Measurements from ENCODE around the gene RSPH9.
"Not testable (repeated sequence)": the region's sequence is repeated elsewhere in the genome, so short reads cannot be mapped to it uniquely, and the experiment has no call there.

The RSPH9 gene

GRCh38 chr6:43629104-43629504, 15.7 kb upstream of the RSPH9 start, which contains the start of gene GTPBP2:
GTPBP2 (minus strand) TSS chr6:43629264; CDS start chr6:43629162, 102 bp downstream.
- Histone ChIP-seq H2BK5ac (ENCODE audit: low read depth, low read length, poor library complexity, severe bottlenecking) (peak within 1 kb of the TSS; percentile 92), H3K27me3 (ENCODE audit: control insufficient read depth in 1 of 2, insufficient read depth in 1 of 2, low read length in 2 of 2) (no peaks in the 10 kb centered on the region), H3K23ac (ENCODE audit: low read length in 2 of 2) (peak within 1 kb of the TSS in 1 of 2 experiments; percentile 54), H3K4me3 (ENCODE audit: insufficient read depth in 1 of 2, low read depth in 1 of 2, low read length in 2 of 2) (peak within 1 kb of the TSS; percentile 79 to 96), H3K9ac (ENCODE audit: low read length) (peak within 1 kb of the TSS; percentile 99), H3K4ac (ENCODE audit: low read depth in 1 of 2, low read length in 2 of 2) (peak within 1 kb of the TSS; percentile 97 to 100), H3K27ac (ENCODE audit: low read length, poor library complexity, severe bottlenecking) (peak within 1 kb of the TSS; percentile 96), H3K4me1 (ENCODE audit: control insufficient read depth, insufficient read depth, low read depth, low read length) (peaks cover 16% of the 10 kb centered on the region), H3K18ac (ENCODE audit: low read depth in 1 of 2, low read length in 2 of 2) (peak within 1 kb of the TSS; percentile 98 to 99), H2AK5ac (ENCODE audit: low read length, severe bottlenecking) (peak within 1 kb of the TSS; percentile 29), H4K91ac (ENCODE audit: low read length) (peak within 1 kb of the TSS; percentile 90), H3K4me2 (ENCODE audit: low read length, poor library complexity, severe bottlenecking) (peak within 1 kb of the TSS; percentile 91), H2BK120ac (ENCODE audit: low read depth, low read length) (peak within 1 kb of the TSS; percentile 88), H3K36me3 (ENCODE audit: control insufficient read depth in 1 of 2, insufficient read depth in 2 of 2, low read depth in 1 of 2, low read length in 2 of 2) (peaks cover 22 to 23% of the 10 kb centered on the region in 2 experiments), H3K9me3 (ENCODE audit: control insufficient read depth, low read length) (no peaks in the 10 kb centered on the region), H3K14ac (ENCODE audit: low read length in 2 of 2) (peak within 1 kb of the TSS in 1 of 2 experiments; percentile 97), H2AFZ (ENCODE audit: low read depth, low read length) (peak within 1 kb of the TSS; percentile 7), H2BK12ac (ENCODE audit: low read length in 2 of 2) (peak within 1 kb of the TSS; percentile 48 to 75), H3K79me1 (replicated peaks; ENCODE audit: low read length, poor library complexity, severe bottlenecking) (peaks cover 21% of the 10 kb centered on the region), H4K8ac (ENCODE audit: low read length) (peak within 1 kb of the TSS; percentile 87), H2BK15ac (ENCODE audit: low read depth, poor library complexity, severe bottlenecking) (peak within 1 kb of the TSS; percentile 89)
- peak; percentile 99 for DNase-seq
- WGBS = under 1% methylated on average over 26 of the region's 46 CpGs

- Histone ChIP-seq H2BK5ac (ENCODE audit: low read depth, low read length, poor library complexity, severe bottlenecking) (no peak overlapping the region), H2BK15ac (ENCODE audit: low read depth, poor library complexity, severe bottlenecking) (peak overlapping the region; percentile 89), H3K36me3 (ENCODE audit: control insufficient read depth in 1 of 2, insufficient read depth in 2 of 2, low read depth in 1 of 2, low read length in 2 of 2) (peaks cover 16 to 17% of the 10 kb centered on the region in 2 experiments), H3K79me1 (replicated peaks; ENCODE audit: low read length, poor library complexity, severe bottlenecking) (peaks cover 15% of the 10 kb centered on the region), H2BK12ac (ENCODE audit: low read length in 2 of 2) (peak overlapping the region; percentile 12 to 75), H3K14ac (ENCODE audit: low read length in 2 of 2) (peak overlapping the region in 1 of 2 experiments; percentile 97), H3K23ac (ENCODE audit: low read length in 2 of 2) (no peak overlapping the region), H4K8ac (ENCODE audit: low read length) (peak overlapping the region; percentile 87), H3K4me2 (ENCODE audit: low read length, poor library complexity, severe bottlenecking) (peak overlapping the region; percentile 91), H3K18ac (ENCODE audit: low read depth in 1 of 2, low read length in 2 of 2) (peak overlapping the region; percentile 96 to 99), H3K4me3 (ENCODE audit: insufficient read depth in 1 of 2, low read depth in 1 of 2, low read length in 2 of 2) (peak overlapping the region; percentile 65 to 87), H3K27ac (ENCODE audit: low read length, poor library complexity, severe bottlenecking) (peak overlapping the region; percentile 96), H3K4me1 (ENCODE audit: control insufficient read depth, insufficient read depth, low read depth, low read length) (peaks cover 16% of the 10 kb centered on the region), H3K27me3 (ENCODE audit: control insufficient read depth in 1 of 2, insufficient read depth in 1 of 2, low read length in 2 of 2) (no peaks in the 10 kb centered on the region), H3K9me3 (ENCODE audit: control insufficient read depth, low read length) (no peaks in the 10 kb centered on the region), H2AFZ (ENCODE audit: low read depth, low read length) (peak overlapping the region; percentile 7), H3K4ac (ENCODE audit: low read depth in 1 of 2, low read length in 2 of 2) (peak overlapping the region; percentile 97 to 100), H2AK5ac (ENCODE audit: low read length, severe bottlenecking) (peak overlapping the region; percentile 29), H2BK120ac (ENCODE audit: low read depth, low read length) (peak overlapping the region; percentile 74), H3K9ac (ENCODE audit: low read length) (peak overlapping the region; percentile 94), H4K91ac (ENCODE audit: low read length) (peak overlapping the region; percentile 85)
- peak; percentile 99 for DNase-seq
- under 1% methylated on average over 34 of the region's 41 CpGs for WGBS
Measured at GRCh38 chr6:43629505-43630300, 15.1 kb upstream of the RSPH9 start.

DNA sequence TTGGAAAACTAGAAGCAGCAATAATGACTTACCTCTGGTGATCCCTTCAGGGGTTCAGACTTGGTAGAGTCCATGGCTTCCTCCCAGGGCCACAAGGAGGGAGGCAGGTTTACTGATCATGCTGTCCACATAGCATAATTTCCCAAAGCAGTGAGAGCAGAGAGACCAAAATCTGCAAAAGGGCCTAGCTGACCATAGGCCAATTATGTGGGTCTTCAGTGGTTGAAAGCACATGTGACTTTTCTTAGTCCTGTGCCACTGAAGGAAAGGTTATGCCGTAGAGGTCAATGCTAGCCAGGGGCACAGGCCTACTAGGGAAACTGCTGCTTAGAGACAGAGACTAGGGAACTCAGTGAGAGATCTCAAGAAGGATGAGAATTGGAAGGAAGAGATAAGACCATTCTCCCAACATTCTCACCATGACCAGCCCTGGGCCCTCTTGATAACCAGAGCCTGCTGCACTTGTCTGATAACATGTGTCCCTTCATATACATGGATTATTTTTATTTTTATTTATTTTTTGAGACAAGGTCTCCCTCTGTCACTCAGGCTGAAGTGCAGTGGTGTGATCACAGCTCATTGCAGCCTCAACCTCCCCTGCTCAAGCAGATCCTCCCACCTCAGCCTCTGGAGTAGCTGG, 13.7 kb upstream of the RSPH9 start:
- peak overlapping the region; percentile 1 for H2AFZ ChIP-seq (ENCODE audit: low read depth, low read length)
- H3K27me3 ChIP-seq (ENCODE audit: control insufficient read depth in 1 of 2, insufficient read depth in 1 of 2, low read length in 2 of 2) = no peaks in the 10 kb centered on the region
- H3K23ac ChIP-seq (ENCODE audit: low read length in 2 of 2) = no peak overlapping the region
- peaks cover 2 to 3% of the 10 kb centered on the region in 2 experiments for H3K36me3 ChIP-seq (ENCODE audit: control insufficient read depth in 1 of 2, insufficient read depth in 2 of 2, low read depth in 1 of 2, low read length in 2 of 2)
- H3K79me1 ChIP-seq (replicated peaks; ENCODE audit: low read length, poor library complexity, severe bottlenecking) = peaks cover 3% of the 10 kb centered on the region
- H3K18ac ChIP-seq (ENCODE audit: low read depth in 1 of 2, low read length in 2 of 2) = peak overlapping the region in 1 of 2 experiments; percentile 64
- no peak overlapping the region for H2BK120ac ChIP-seq (ENCODE audit: low read depth, low read length)
- WGBS = 100% methylated on average over 1 of the region's 1 CpG
- peak overlapping the region; percentile 16 for H2AK5ac ChIP-seq (ENCODE audit: low read length, severe bottlenecking)
- DNase-seq = no peak
- H3K9ac ChIP-seq (ENCODE audit: low read length) = no peak overlapping the region
- no peak overlapping the region for H3K27ac ChIP-seq (ENCODE audit: low read length, poor library complexity, severe bottlenecking)
- H3K9me3 ChIP-seq (ENCODE audit: control insufficient read depth, low read length) = no peaks in the 10 kb centered on the region
- H3K14ac ChIP-seq (ENCODE audit: low read length in 2 of 2) = no peak overlapping the region
- no peak overlapping the region for H2BK12ac ChIP-seq (ENCODE audit: low read length in 2 of 2)
- H3K4me2 ChIP-seq (ENCODE audit: low read length, poor library complexity, severe bottlenecking) = no peak overlapping the region
- H3K4me3 ChIP-seq (ENCODE audit: insufficient read depth in 1 of 2, low read depth in 1 of 2, low read length in 2 of 2) = no peak overlapping the region
- peak overlapping the region; percentile 17 for H2BK15ac ChIP-seq (ENCODE audit: low read depth, poor library complexity, severe bottlenecking)
- H3K4ac ChIP-seq (ENCODE audit: low read depth in 1 of 2, low read length in 2 of 2) = peak overlapping the region in 1 of 2 experiments; percentile 74
- peaks cover 20% of the 10 kb centered on the region for H3K4me1 ChIP-seq (ENCODE audit: control insufficient read depth, insufficient read depth, low read depth, low read length)
- peak overlapping the region; percentile 12 for H4K8ac ChIP-seq (ENCODE audit: low read length)
- H2BK5ac ChIP-seq (ENCODE audit: low read depth, low read length, poor library complexity, severe bottlenecking) = no peak overlapping the region
- no peak overlapping the region for H4K91ac ChIP-seq (ENCODE audit: low read length)

DNA sequence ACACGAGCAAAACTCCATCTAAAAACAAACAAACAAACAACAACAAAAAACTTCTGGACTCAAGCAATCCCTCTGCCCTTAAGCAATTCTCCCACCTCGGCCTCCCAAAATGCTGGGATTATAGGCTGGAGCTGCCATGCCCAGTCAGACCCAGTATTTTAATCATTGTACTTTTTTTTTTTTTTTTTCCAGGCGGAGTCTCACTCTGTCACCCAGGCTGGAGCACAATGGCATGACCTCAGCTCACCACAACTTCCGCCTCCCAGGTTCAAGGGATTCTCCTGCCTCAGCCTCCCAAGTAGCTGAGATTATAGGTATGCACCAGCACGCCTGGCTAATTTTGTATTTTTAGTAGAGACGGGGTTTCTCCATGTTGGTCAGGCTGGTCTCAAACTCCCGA, 11.8 kb upstream of the RSPH9 start:
- not testable (repeated sequence) for H4K91ac ChIP-seq (ENCODE audit: low read length); H3K27me3 ChIP-seq (ENCODE audit: control insufficient read depth in 1 of 2, insufficient read depth in 1 of 2, low read length in 2 of 2); H2BK120ac ChIP-seq (ENCODE audit: low read depth, low read length); H2AK5ac ChIP-seq (ENCODE audit: low read length, severe bottlenecking); H2BK12ac ChIP-seq (ENCODE audit: low read length in 2 of 2); H3K4ac ChIP-seq (ENCODE audit: low read depth in 1 of 2, low read length in 2 of 2); H2AFZ ChIP-seq (ENCODE audit: low read depth, low read length); H3K9me3 ChIP-seq (ENCODE audit: control insufficient read depth, low read length); H3K18ac ChIP-seq (ENCODE audit: low read depth in 1 of 2, low read length in 2 of 2); H3K14ac ChIP-seq (ENCODE audit: low read length in 2 of 2); H2BK5ac ChIP-seq (ENCODE audit: low read depth, low read length, poor library complexity, severe bottlenecking); H3K4me2 ChIP-seq (ENCODE audit: low read length, poor library complexity, severe bottlenecking); H3K4me3 ChIP-seq (ENCODE audit: insufficient read depth in 1 of 2, low read depth in 1 of 2, low read length in 2 of 2); H3K79me1 ChIP-seq (replicated peaks; ENCODE audit: low read length, poor library complexity, severe bottlenecking); DNase-seq; H3K23ac ChIP-seq (ENCODE audit: low read length in 2 of 2); H3K9ac ChIP-seq (ENCODE audit: low read length); H3K27ac ChIP-seq (ENCODE audit: low read length, poor library complexity, severe bottlenecking); H2BK15ac ChIP-seq (ENCODE audit: low read depth, poor library complexity, severe bottlenecking); H4K8ac ChIP-seq (ENCODE audit: low read length)
- WGBS = 84% methylated on average over 7 of the region's 7 CpGs
- peaks cover 21% of the 10 kb centered on the region for H3K4me1 ChIP-seq (ENCODE audit: control insufficient read depth, insufficient read depth, low read depth, low read length)
- peaks cover 8 to 11% of the 10 kb centered on the region in 2 experiments for H3K36me3 ChIP-seq (ENCODE audit: control insufficient read depth in 1 of 2, insufficient read depth in 2 of 2, low read depth in 1 of 2, low read length in 2 of 2)

Data from mesenchymal stem cell (in vitro differentiated cells and primary cell).